Parathyroid adenoma (tissue), 2 donors: ENCODE results near the gene MANEAL.

ENCODE experiments used
- H2AFZ ChIP-seq: fragments of 300-600 bp; sonication (generic); one replicate; pipeline ENCODE4 v1.7.0; 2017; ENCODE audit warnings: antibody characterized with exemption, mild to moderate bottlenecking
- H3K27ac ChIP-seq: fragments of 300-600 bp; sonication (generic); one replicate; pipeline ENCODE4 v1.7.0; 2017
- H3K27me3 ChIP-seq: fragments of 300-600 bp; sonication (generic); one replicate; pipeline ENCODE4 v1.7.0; 2017; ENCODE audit warnings: low read length; ENCODE audit not compliant: control insufficient read depth, insufficient read depth
- H3K36me3 ChIP-seq: fragments of 300-600 bp; sonication (generic); one replicate; pipeline ENCODE4 v1.7.0; 2017; ENCODE audit warnings: low read length; ENCODE audit not compliant: control insufficient read depth, insufficient read depth
- H3K4me1 ChIP-seq: fragments of 300-600 bp; sonication (generic); one replicate; pipeline ENCODE4 v1.7.0; 2017; ENCODE audit warnings: control low read depth
- H3K4me2 ChIP-seq: fragments of 300-600 bp; sonication (generic); one replicate; pipeline ENCODE4 v1.7.0; 2017; ENCODE audit warnings: low read length
- H3K4me3 ChIP-seq: fragments of 300-600 bp; sonication (generic); one replicate; pipeline ENCODE4 v1.7.0; 2017; ENCODE audit warnings: low read depth, low read length
- H3K79me2 ChIP-seq: fragments of 300-600 bp; sonication (generic); one replicate; pipeline ENCODE4 v1.7.0; 2017; ENCODE audit warnings: control low read depth
- H3K9ac ChIP-seq: fragments of 300-600 bp; sonication (generic); one replicate; pipeline ENCODE4 v1.7.0; 2017; ENCODE audit warnings: mild to moderate bottlenecking
- H3K9me3 ChIP-seq: fragments of 300-600 bp; sonication (generic); one replicate; pipeline ENCODE4 v1.7.0; 2017; ENCODE audit warnings: low read length; ENCODE audit not compliant: control insufficient read depth
- CTCF ChIP-seq: fragments of 300-600 bp; sonication (generic); IDR thresholded peaks from one replicate; pipeline ENCODE4 v1.7.0; 2017; ENCODE audit warnings: antibody characterized with exemption, mild to moderate bottlenecking
- donor health status: primary hyperparathyroidism.

MANEAL gene

GRCh38 chr1:37752583-37753471, 40.8 kb upstream of the MANEAL start:
- no peaks in the 10 kb centered on the region for H3K9me3 ChIP-seq
- H2AFZ ChIP-seq, result peak overlapping the region; percentile 73
- TF ChIP-seq CTCF, result no peak
- no peaks in the 10 kb centered on the region for H3K27me3 ChIP-seq
- H3K27ac ChIP-seq, result no peak overlapping the region
- peaks cover 2% of the 10 kb centered on the region for H3K4me1 ChIP-seq
- no peak overlapping the region for H3K9ac ChIP-seq
- H3K36me3 ChIP-seq, result no peaks in the 10 kb centered on the region
- peak overlapping the region; percentile 44 for H3K4me2 ChIP-seq
- no peaks in the 10 kb centered on the region for H3K79me2 ChIP-seq
- H3K4me3 ChIP-seq, result no peak overlapping the region

DNA sequence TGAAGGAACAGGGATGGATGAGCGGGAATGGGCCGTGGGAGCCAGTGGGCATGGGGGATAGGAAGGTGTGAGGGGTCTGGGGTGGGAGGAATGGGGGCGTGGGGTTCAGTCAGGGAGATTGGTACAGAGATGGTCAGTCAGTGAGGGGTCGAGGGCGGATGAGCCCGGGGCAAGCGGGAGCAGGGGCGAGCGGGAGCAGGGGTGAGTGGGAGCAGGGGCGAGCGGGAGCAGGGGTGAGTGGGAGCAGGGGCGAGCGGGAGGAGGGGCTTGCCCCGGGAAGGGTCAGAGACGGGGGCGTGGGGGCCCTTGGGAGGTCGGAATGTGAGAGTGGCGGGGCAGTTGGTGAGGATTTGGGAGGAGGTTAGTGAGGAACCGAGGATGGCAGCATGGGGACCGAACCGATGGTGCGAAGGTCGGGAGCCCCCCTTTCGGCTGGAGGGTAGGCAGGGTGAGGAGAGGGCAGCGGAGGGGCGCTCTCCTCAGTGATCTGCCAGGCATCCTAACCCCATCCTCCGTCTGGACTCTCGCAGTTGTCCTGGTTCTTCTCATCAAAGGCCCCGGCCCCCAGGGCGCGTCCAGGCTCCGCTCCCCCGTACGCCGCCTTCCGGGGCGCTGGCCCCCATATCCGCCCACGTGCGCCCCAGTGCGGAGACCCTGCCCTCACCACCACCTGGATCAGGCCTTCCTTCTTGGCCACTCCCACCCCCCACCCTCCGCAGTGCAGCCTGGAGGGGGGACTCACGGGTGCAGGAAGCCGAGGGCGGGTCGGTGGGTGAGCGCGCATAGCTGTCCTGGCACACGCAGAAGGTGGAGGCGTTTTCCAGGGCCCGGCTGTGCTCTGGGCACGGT, 40.0 kb upstream of the MANEAL start:
- no peak overlapping the region for H3K4me3 ChIP-seq
- no peak overlapping the region for H3K9ac ChIP-seq
- no peak overlapping the region for H3K27ac ChIP-seq
- no peaks in the 10 kb centered on the region for H3K36me3 ChIP-seq
- no peaks in the 10 kb centered on the region for H3K9me3 ChIP-seq
- no peak for TF ChIP-seq CTCF
- no peaks in the 10 kb centered on the region for H3K27me3 ChIP-seq
- peaks cover 2% of the 10 kb centered on the region for H3K4me1 ChIP-seq
- H2AFZ ChIP-seq, result peak overlapping the region; percentile 28
- H3K4me2 ChIP-seq, result peak overlapping the region; percentile 38
- H3K79me2 ChIP-seq, result no peaks in the 10 kb centered on the region

DNA sequence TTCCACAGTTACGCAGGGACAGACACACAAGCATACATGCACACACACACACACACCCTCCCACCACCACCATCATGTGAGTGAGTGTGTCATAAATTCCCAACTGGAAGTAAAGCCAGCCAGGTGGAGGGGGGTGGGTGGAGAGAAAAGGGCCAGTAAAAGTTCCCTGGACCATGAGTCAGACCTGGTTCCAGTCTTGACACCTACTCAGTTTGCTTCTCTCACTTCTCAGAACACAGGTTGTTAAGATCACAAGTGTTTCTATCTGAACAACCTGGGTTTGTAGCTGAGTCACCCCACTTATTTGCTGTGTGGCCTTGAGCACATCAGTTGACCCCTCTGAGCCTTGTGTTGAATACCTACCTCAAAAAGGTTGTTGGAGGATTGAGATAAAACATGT, 38.4 kb upstream of the MANEAL start:
- H3K4me3 ChIP-seq, result no peak overlapping the region
- no peaks in the 10 kb centered on the region for H3K27me3 ChIP-seq
- H3K9me3 ChIP-seq, result no peaks in the 10 kb centered on the region
- no peaks in the 10 kb centered on the region for H3K79me2 ChIP-seq
- no peak overlapping the region for H3K9ac ChIP-seq
- no peak for TF ChIP-seq CTCF
- H3K27ac ChIP-seq, result no peak overlapping the region
- H3K4me2 ChIP-seq, result no peak overlapping the region
- H2AFZ ChIP-seq, result no peak overlapping the region
- peaks cover 2% of the 10 kb centered on the region for H3K4me1 ChIP-seq
- no peaks in the 10 kb centered on the region for H3K36me3 ChIP-seq

DNA sequence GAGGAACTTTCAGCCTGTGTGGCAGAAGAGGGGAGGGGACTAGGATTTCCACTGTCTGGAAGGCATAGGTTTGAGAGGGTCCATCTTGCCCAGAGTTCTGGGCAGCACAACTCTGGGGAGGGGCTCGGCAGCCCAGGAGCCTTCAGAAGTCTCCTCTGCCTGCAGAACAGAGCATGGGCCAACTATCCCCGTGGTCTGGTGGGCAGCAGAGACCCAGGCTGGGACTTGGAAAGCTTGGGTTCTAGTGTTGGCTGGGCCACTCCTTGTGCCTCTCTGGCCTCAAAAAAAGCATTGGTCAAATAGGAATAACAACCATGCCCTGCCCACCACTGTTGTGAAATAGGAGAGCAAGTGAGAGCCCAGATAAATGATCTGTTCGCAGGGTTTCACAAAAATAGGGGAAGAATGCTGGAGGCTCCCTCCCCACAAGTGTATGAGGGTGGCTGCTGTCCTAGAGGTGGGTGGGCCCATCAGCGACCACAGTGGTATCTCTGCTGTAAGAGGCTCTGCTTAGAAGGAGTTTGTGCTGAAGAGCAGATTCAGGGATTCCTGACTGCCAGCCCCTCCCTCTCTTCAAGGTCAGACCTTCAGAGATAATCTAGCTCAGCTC, 37.6 kb upstream of the MANEAL start:
- no peak for TF ChIP-seq CTCF
- H3K27ac ChIP-seq, result no peak overlapping the region
- H3K9ac ChIP-seq, result no peak overlapping the region

More for the DNA sequence above, 37.6 kb upstream of the MANEAL start:
- Histone ChIP-seq H3K4me3 (no peak overlapping the region), H2AFZ (no peak overlapping the region), H3K36me3 (no peaks in the 10 kb centered on the region), H3K4me1 (peaks cover 2% of the 10 kb centered on the region), H3K4me2 (no peak overlapping the region), H3K79me2 (no peaks in the 10 kb centered on the region), H3K27me3 (no peaks in the 10 kb centered on the region), H3K9me3 (no peaks in the 10 kb centered on the region)
